ENCODE data around the gene WFDC1. TPM values are rescaled to one million over a fixed set of nuclear protein-coding genes. Genes with fewer than 3 reads are reported as not detected.
"Not testable (repeated sequence)": the region's sequence is repeated elsewhere in the genome, so short reads cannot be mapped to it uniquely, and the experiment has no call there.

The WFDC1 gene
- total RNA-seq, 1 donor from 2014 or later, result 63.5 TPM

- DNase-seq (ENCODE audit: low spot score), result no peak
Measured at GRCh38 chr16:84327926-84328505, 33.3 kb downstream of the WFDC1 start.

GRCh38 chr16:84329016-84329415 lies 34.3 kb downstream of the WFDC1 start:
- no peak for DNase-seq (ENCODE audit: low spot score)

- no peak for DNase-seq (ENCODE audit: low spot score)
Measured at GRCh38 chr16:84329843-84330684, 35.4 kb downstream of the WFDC1 start.

GRCh38 chr16:84330685-84331050 lies 36.0 kb downstream of the WFDC1 start:
- no peak for DNase-seq (ENCODE audit: low spot score)

DNA sequence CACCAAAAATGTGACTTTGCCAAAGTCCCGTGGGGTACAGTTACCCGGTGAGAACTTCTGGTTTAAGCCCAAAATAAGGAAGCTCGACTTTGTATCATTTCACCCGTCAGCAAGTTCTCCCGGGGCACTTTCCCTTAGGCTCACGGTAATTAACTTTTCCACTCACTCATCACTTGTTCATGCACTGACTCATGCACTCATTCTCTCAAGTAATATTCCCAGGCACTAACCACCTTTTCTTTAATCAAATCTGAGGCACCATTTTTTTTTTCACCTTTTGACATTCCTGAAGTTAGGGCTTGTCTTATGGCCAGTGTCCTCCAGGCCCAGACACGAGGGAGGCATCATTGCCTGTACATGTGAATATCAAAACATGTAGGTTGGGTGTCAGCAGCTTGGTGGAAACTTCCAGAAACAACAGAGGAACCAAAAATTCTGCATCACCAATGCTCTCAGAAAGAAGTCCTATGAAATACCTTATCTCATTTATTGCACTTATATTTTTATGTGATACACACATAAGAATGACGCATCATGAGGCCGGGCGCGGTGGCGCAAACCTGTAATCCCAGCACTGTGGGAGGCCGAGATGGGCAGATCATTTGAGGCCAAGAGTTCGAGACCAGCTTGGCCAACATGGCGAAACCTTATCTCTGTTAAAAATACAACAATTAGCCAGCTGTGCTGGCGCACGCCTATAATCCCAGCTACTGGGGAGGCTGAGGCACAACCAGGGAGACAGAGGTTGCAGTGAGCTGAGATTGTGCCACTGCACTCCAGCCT lies 37.5 kb downstream of the WFDC1 start:
- DNase-seq (ENCODE audit: low spot score), result no peak

DNA sequence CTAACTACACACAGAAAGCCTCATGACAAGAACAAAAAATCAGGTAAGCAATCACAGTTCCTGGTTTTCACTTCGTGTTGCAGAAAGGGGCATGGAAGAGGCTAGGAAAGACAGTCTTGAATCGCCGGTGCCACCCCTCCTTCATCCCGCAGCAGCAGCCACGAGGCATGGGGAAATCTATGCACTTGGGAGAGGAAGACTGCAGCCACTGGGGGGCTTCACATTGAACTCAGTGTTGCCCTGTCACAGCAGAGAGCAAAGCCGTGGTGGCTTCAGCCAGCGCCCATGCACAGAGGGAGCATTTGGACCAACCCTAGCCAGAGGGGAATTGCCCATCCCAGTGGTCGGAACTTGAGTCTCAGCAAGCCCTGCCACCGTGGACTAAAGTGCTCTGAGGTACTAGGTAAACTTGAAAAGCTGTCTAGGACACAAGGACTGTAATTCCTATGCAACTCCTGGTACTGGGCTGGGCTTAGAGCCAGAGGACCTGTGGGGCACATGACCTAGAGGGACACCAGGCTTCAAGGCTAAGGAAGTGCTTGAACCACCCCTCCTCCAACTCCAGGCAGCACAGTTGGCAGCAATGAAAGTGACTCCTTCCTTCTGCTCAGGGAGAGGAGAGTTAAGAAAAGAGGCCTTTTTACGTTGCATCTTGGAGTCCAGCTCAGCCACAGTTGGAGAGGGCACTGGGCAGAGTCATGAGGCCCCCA lies 38.5 kb downstream of the WFDC1 start:
- DNase-seq (ENCODE audit: low spot score), result no peak

- DNase-seq (ENCODE audit: low spot score), result no peak
Measured at GRCh38 chr16:84334058-84334457, 39.4 kb downstream of the WFDC1 start.

DNA sequence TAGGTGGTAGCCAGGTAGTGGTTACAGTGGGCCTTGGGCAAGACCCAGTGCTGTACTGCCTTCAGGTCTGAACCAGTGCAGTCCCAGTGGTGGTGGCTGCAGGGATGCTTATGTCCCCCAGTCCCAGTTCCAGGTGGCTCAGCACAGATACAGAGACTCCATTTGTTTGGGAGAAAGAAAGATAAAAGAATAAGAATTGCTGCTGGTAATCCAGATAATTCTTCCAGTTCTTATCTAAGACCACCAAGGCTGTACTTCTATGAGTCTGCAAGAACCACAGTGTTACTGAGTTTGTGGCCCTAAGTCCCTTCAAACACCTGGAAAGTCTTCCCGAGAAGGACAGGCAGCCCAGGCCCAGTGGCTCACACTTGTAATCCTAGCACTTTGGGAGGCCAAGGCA lies 39.8 kb downstream of the WFDC1 start:
- DNase-seq (ENCODE audit: low spot score), result no peak

DNA sequence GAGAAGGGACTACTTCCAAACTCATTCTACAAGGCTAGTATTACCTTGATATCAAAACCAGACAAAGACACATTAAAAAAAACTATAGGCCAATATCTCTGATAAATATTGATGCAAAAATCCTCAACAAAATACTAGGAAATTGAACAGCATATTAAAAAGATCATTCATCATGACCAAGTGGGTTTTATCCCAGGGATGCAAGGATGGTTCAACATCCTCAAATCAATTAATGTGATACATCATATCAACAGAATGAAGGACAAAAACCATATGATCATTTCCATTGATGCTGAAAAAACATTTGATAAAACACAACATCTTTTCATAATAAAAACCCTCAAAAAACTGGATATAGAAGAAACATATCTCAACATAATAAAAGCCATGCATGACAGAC lies 42.6 kb downstream of the WFDC1 start:
- not testable (repeated sequence) for DNase-seq (ENCODE audit: low spot score)

GRCh38 chr16:84339311-84339710 lies 44.6 kb downstream of the WFDC1 start:
- no peak for DNase-seq (ENCODE audit: low spot score)

DNA sequence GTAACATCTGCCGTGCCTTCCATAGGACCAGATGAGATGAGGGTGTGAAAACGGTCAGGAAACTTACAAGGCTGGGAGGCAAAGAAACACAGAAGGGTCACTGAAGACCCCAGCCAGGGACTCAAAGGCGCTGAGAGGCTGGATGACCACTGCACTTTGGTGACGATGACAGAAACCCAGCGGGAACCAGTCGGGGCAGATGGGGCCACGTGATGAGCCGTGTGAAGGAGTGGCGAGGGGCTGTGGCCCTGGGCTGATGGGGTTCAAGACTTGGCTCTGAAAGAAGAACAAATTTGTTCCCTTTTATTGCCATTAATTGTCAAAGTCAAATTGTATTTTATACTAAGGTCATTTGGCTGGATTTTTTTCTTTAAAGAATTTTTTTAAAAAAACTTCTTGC lies 45.1 kb downstream of the WFDC1 start:
- no peak for DNase-seq (ENCODE audit: low spot score)

DNA sequence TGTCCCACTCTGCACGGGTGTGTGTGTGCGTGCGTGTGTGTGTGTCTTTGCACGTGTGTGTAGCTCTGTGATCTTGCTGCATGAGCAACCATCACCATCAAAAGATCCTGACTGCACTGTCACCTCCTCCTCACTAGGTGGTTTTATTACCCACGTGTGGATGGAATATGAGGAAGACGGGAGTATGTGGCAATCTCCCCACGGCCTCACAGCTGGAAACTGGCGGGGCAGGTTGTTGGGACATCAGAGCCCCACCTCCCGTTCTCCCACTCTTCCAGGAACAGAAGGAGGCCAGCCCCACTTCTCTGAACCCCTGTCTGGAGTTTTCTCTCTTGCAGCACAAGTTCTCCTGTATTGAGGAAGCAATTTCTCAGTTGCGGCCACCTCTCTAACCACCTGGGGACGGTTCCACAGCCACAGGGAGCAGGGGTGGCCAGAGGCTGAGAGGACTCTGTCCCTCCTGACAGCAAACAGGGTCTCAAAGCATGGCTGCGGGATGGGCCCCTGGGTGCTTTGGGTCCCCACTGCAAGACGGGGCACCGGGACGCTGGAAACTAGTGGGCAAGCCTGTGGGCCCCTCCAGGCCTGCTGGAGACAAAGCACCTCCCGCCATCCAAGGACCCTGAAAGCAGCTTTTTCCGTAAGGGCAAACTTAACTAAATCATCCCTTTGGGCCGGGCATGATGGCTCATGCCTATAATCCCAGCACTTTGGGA lies 45.8 kb downstream of the WFDC1 start:
- peak; percentile 65 for DNase-seq (ENCODE audit: low spot score)

- no peak for DNase-seq (ENCODE audit: low spot score)
Measured at GRCh38 chr16:84341528-84342295, 47.0 kb downstream of the WFDC1 start.

DNA sequence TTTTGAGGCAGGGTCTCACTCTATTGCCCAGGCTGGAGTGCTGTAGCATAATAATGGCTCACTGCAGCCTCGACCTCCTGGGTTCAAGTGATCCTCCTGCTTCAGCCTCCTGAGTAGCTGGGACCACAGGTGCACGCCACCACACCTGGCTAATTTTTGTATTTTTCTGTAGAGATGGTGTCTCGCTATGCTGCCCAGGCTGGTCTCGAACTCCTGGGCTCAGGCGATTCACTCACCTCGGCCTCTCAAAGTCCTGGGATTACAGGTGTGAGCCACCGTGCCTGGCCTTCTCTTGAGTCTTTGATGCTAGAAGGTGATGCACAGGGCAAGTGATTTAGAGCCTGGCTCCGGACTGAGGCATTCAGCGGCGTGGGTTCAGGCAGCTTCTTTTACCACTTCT lies 49.1 kb downstream of the WFDC1 start:
- DNase-seq (ENCODE audit: low spot score), result not testable (repeated sequence)

DNA sequence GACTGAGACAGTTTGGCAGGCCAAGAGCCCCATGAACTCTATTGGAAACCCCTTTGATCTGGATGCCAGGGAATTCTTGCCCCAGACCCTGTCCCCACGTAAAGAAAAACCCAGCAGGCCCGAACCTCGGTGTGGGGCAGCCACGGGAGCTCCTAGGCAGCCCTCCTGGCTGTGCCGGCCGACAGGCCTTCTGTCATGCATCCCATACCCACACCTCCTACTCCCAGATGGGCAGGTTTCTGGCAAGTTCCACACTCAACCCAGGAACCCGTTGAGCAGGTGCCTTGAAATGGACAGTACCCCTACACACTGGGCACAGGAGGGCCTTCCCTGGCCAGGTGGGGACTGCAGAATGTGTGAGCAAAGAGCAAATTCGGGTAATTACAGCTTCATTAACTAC lies 50.1 kb downstream of the WFDC1 start:
- no peak for DNase-seq (ENCODE audit: low spot score)

DNA sequence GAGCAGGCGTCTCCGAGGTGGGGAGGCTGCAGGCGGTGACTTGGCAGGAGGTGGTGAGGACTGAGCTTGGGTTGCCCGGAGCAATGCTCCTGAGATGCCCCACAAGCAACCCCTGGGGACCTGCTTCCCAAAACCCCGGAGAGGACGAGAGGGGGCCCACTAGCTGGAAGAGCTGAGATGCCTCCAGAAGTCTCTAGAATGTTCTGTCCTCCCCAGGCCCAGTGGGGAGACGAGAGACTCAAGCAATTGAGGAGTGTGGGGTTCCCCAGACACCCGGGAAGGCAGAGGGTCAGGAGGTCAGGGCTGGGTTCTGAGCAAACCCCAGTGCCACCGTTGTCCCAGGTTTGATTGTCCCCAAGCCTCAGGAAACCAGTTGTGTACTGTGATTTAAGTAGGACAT lies 52.5 kb downstream of the WFDC1 start:
- no peak for DNase-seq (ENCODE audit: low spot score)

- DNase-seq (ENCODE audit: low spot score), result no peak
Measured at GRCh38 chr16:84348386-84348888, 53.8 kb downstream of the WFDC1 start.

GRCh38 chr16:84349862-84350684 lies 55.4 kb downstream of the WFDC1 start:
- no peak for DNase-seq (ENCODE audit: low spot score)

- DNase-seq (ENCODE audit: low spot score), result no peak
Measured at GRCh38 chr16:84350685-84351400, 56.2 kb downstream of the WFDC1 start.

All from ureter (tissue), 1 donor.